WTC11 (cell line): ENCODE data around the gene LGSN.

ENCODE experiments used
- AFF4 ChIP-seq: sonication (generic); formaldehyde crosslinking; IDR thresholded peaks from 2 replicates; pipeline ENCODE4 v1.8.1; 2023; ENCODE audit warnings: mild to moderate bottlenecking, missing genetic modification reagents, borderline replicate concordance
- ATF3 ChIP-seq: sonication (generic); formaldehyde crosslinking; conservative IDR thresholded peaks from 2 replicates; pipeline ENCODE4 v1.8.1; 2022; ENCODE audit warnings: mild to moderate bottlenecking, missing genetic modification reagents
- CREM ChIP-seq: sonication (generic); formaldehyde crosslinking; IDR thresholded peaks from 2 replicates; pipeline ENCODE4 v1.8.1; 2022; ENCODE audit warnings: mild to moderate bottlenecking, missing genetic modification reagents, moderate library complexity
- CTCF ChIP-seq: fragments of 200-600 bp; IDR thresholded peaks from 2 replicates; pipeline ENCODE4 v1.8.0; 2022; ENCODE audit warnings: antibody characterized with exemption
- MAX ChIP-seq: sonication (generic); formaldehyde crosslinking; IDR thresholded peaks from 2 replicates; pipeline ENCODE4 v1.8.0; 2022; ENCODE audit warnings: mild to moderate bottlenecking, missing genetic modification reagents
- STAT6 ChIP-seq: sonication (generic); formaldehyde crosslinking; conservative IDR thresholded peaks from 2 replicates; pipeline ENCODE4 v1.8.1; 2023; ENCODE audit warnings: mild to moderate bottlenecking, low read depth, missing genetic modification reagents, moderate library complexity
- ZNF423 ChIP-seq: fragments of 250-450 bp; sonication (Bioruptor Pico); IDR thresholded peaks from 2 replicates; pipeline ENCODE4 v2.1.2; 2022; ENCODE audit warnings: mild to moderate bottlenecking, moderate library complexity
- ZNF512 ChIP-seq: sonication (generic); formaldehyde crosslinking; IDR thresholded peaks from 2 replicates; pipeline ENCODE4 v1.8.1; 2022; ENCODE audit warnings: missing genetic modification reagents, borderline replicate concordance

- TF ChIP-seq CTCF (no peak), STAT6 (no peak), ATF3 (CRISPR knock-in tag) (no peak), MAX (CRISPR knock-in tag) (no peak), ZNF423 (CRISPR knock-in tag) (no peak), ZNF512 (CRISPR knock-in tag) (no peak), CREM (no peak), AFF4 (no peak)
Measured at GRCh38 chr6:63353286-63353630, 33.5 kb upstream of the LGSN start.
